DMS53 treated with DMSO at 0.1 percent for 48 hours (cell line): Measurements from ENCODE around the gene FMNL2.

ENCODE experiments used
- DNase-seq: peaks from one replicate; lab custom pipeline; 2025; ENCODE audit not compliant: unreplicated experiment; lab: John Stamatoyannopoulos, UW

FMNL2 gene

GRCh38 chr2:152569186-152569585, 234.2 kb downstream of the FMNL2 start:
- no peak for DNase-seq

GRCh38 chr2:152571048-152571766, 236.2 kb downstream of the FMNL2 start:
- DNase-seq, result no peak

- DNase-seq, result no peak
These were observed 237.1 kb downstream of the FMNL2 start for GRCh38 chr2:152572031-152572430.

- DNase-seq, result no peak
These were observed 238.2 kb downstream of the FMNL2 start for GRCh38 chr2:152573168-152573567.

- DNase-seq, result no peak
These were observed 242.6 kb downstream of the FMNL2 start for GRCh38 chr2:152577579-152577978.

GRCh38 chr2:152578573-152578972, 243.6 kb downstream of the FMNL2 start:
- DNase-seq, result no peak

- DNase-seq, result no peak
These were observed 245.7 kb downstream of the FMNL2 start for GRCh38 chr2:152580714-152581113.

GRCh38 chr2:152581360-152581759, 246.4 kb downstream of the FMNL2 start:
- no peak for DNase-seq

GRCh38 chr2:152582081-152582480, 247.1 kb downstream of the FMNL2 start:
- no peak for DNase-seq

GRCh38 chr2:152583512-152584229, 248.7 kb downstream of the FMNL2 start:
- DNase-seq, result no peak

- no peak for DNase-seq
These were observed 249.3 kb downstream of the FMNL2 start for GRCh38 chr2:152584301-152584700.

- no peak for DNase-seq
These were observed 251.0 kb downstream of the FMNL2 start for GRCh38 chr2:152585830-152586484.

- no peak for DNase-seq
These were observed 252.4 kb downstream of the FMNL2 start for GRCh38 chr2:152587187-152587947.

GRCh38 chr2:152588998-152589397, 254.0 kb downstream of the FMNL2 start:
- DNase-seq, result no peak

- no peak for DNase-seq
These were observed 259.2 kb downstream of the FMNL2 start for GRCh38 chr2:152594022-152594766.

- DNase-seq, result no peak
These were observed 259.8 kb downstream of the FMNL2 start for GRCh38 chr2:152594792-152595191.

- DNase-seq, result no peak
These were observed 264.2 kb downstream of the FMNL2 start for GRCh38 chr2:152598975-152599759.

- no peak for DNase-seq
These were observed 265.2 kb downstream of the FMNL2 start for GRCh38 chr2:152600051-152600657.

GRCh38 chr2:152600697-152601096, 265.7 kb downstream of the FMNL2 start:
- no peak for DNase-seq
